HG03469 (cell line): ENCODE results near the gene PRPF8.

Experiments used
- ATAC-seq: cut with Tn5 transposase; IDR thresholded peaks from one replicate; pipeline ENCODE4 v1.9.1; 2021; ENCODE audit warnings: mild to moderate bottlenecking, moderate library complexity, moderate number of reproducible peaks; ENCODE audit not compliant: unreplicated experiment

PRPF8 gene

DNA sequence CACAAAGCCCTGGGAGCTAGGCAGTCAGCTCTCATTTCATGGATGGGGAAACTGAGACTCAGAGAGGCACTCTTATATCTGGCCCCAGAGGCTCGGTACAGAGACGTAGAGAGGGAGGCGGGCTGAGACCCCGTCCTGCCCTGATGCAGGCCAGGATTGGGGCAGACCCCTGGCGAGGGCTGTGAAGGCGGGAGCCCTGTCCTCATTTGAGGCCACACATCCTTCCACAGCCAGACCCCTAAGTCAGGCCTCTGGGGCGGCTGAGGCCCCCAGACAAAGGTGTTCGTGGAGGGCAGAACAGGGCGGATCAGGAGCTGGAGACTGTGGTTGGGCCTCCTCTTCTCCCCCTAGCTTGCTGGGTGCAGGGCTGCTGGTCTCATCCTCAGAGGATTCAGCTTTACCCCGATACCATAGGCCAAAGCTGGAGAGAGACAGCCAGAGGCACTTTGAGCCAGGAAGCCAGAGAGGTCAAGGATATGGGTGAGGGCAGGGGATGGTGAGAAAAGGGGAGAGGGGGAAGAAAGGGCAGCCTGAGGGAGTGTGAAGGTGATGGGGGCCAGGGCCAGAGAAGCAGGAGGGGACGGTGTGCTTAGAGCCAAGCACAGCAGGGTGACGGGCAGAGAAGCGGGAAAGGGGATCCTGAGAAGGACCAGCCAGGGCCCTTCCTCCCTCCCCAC, 38.3 kb downstream of the PRPF8 start:
- no peak for ATAC-seq

DNA sequence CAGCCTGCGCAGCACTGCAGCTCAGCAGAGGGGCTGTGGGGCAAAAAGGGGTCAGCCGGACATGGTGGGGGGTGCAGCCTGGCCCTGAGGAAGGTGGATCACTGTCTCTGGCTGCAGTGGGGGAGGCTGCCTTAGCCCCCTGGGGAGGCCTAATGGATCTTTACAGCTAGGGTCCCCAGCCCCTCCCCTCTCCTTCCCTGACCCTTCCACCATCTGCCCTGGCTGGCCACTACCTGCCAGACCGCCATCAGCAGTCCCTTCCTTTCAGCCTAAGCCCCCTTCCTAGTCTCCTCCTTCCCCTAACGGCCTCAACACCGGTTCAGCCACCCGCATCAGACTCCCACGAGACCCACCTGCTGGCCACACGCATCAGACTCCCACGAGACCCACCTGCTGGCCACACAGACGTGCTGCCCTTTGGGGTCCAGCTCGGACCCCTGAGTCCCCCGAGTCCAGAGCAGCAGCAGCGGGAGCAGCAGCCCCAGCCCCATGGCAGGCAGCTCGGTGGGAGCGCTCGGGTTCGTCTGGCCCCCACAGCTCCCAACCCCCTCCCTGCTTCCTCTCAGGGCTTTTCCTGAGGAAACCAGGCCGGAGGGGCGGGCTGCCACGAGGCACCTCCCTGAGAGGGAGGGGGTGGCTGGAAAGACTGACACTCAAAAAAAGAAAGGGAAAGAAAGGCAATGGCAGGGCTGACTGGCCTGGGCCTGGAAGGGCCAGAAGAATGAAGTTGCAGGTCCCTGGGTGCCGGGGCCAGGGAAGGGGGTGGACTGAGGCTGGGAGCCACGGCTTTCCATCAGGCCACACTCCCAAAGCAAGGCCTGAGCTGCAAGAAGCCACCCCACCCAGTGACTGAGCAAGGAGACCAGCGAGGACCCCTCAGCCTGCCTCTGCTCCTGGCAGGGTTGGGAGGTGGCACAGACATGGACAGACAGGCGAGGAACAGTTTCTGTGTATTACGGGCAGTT, 39.2 kb downstream of the PRPF8 start, which contains the start of gene SCARF1:
Gene SCARF1, minus strand, starts transcription at position 526 of the 965 bp plus-strand sequence. Its CDS starts 35 bp downstream, at position 491.
- ATAC-seq = no peak

DNA sequence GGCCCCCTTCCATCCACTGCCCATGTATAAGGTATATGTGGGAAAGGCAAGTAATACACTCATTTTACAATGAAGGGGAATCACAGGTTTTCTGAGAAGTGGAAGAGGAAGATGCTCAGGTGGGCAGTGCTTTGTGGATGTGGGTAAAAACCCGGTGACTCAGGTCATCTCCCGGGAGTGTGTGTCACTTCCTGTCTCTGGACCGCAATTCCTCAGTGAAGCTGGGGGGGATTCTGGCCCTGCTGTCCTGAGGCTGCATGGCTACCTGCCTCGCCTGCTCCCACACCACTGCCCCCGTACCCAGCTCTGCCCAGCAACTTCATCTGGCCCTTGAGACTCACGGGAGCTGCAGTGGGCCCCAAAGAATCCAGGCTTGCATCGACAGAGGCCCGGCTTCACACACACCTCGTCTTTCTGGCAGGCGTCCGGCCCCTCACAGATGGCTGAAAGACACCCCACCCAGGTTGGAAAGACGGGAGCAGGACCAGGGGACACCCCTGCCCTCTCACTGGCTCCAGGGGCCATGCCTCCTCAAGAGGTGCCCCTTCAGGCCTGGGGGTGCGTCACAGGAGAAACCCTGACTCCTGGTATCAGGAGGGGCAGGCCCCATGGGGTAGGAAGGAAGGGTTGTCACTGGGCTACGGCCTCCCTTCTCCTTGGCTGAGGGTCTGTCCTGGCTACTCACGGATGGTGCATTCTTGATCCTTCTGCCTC, 40.0 kb downstream of the PRPF8 start:
- no peak for ATAC-seq

DNA sequence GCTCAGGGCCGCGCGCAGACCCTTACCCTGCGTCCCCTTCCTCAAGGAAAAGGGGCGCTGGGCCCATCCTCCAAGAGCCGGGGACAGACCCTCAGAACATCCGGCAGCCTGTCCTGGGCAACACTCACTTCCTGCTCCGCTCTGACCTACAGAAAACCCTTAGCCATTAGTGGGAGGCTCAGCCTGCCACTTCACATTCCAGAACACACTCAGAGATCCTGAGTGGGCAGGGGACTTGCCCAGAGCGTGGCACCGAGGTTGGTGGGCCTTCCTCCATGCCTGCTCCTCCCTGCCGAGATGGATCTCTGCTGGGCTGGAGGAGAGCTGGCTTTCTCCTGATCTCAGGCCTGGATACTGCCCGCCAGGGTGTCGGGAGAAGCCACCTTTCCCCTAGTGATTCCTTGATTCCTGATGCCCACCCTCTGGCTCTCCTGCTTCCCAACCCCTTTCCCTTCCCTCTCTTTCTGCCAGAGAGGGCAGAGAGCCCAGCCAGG, 40.6 kb downstream of the PRPF8 start:
- no peak for ATAC-seq

DNA sequence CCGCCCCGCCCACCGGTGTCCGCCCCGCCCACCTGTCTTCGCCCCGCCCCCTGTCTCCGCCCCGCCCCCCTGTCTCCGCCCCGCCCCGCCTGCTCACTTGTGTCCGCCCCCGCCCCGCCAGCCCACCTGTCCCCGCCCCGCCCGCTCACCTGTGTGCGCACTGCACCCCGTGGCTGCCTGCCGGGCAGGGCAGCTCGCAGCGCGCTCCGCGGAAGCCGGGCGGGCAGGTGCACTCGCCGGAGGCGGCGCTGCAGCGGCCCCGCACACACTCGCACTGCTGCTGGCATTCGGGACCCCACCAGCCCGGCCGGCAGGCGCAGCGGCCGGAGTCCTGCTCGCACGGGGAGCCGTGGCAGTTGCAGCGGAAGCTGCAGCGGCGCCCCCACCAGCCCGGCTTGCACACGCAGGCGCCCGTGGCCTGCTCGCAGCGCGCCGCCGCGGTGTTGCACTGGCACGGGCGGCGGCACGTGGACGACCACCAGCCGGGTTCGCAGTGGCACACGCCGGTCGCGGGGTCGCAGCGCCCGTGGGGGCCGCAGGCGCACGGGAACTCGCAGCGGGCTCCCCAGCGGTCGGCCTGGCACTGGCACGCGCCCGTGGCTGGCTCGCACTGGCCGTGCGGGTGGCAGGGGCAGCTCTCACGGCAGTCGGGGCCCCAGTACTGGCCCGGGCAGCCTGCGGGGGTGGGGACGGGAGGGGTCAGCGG, 41.2 kb downstream of the PRPF8 start:
- no peak for ATAC-seq

DNA sequence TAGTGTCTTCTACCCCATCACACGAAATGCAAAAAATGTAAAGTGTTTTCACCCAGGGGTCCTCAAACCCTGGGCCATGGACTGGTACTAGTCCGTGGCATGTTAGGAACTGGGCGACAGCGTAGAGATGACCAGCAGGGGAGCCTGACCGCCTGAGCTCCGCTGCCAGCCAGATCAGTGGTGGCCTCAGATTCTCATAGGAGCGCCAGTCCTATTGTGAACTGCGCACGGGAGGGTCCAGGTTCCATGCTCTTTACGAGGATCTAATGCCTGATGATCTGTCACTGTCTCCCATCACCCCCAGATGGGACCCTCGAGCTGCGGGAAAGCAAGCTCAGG, 43.6 kb downstream of the PRPF8 start:
- no peak for ATAC-seq

DNA sequence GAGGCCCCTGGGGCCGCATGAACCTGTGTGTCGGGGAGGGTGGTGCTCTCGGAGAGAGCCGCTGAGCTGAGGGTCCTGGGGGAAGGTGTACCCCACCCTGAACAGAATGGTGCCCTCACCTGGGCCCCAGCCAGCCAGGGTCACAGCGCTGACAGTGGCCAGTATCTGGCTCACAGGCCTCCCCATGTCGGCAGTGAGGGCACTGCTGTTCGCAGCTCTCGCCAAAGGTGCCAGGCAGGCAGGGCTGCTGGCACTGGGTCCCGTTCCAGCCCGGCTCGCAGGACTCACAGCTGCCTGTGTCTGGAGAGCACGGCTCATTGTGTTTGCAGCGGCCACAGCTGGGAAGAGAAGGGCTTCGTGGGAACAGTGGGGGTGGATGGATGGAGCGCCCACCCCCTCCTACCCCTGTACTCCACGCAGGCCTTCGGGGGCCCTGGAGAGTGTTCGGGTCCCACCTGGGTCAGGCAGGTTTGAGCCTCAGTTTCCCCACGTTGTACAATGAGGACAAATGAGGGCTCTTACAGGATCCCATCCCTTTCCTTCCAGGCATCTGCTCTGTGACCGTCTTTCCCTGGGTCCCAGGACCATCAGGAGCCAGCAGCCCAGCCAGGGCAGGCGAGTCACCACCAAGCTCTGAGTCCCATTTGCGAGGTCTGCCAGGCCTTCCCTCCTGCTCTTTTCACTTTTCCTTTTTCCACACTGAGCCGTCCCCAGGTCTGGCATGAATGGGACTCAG, 44.2 kb downstream of the PRPF8 start:
- no peak for ATAC-seq

DNA sequence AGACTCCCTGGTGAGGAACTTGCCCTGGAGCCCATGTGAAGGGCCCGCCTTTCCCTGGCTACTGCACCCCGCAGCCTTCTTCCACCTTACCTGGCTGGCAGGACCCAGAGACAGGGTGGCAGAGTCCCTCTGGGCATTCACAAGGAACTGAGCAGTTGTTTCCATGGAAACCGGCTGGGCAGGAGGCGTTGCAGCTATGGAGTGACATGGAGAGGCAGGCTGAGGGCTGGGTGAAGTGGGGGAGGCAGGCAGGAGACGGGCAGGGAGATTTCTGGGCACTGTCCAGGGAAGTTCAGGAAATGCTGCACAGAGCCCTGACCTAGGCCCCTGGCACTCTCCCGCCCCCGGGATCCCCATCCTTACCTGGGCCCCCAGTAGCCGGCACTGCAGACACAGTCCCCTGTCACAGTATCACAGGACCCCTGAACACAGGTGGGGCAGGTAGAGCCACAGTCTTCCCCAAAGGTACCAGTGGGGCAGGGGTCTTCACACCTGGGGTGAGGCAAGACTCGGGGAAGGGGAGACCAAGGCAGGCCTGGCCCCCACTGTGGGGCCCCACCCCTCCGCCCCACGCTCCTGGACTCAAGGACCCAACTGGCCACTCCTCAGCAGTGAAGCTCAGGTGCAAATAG, 45.0 kb downstream of the PRPF8 start:
- no peak for ATAC-seq

DNA sequence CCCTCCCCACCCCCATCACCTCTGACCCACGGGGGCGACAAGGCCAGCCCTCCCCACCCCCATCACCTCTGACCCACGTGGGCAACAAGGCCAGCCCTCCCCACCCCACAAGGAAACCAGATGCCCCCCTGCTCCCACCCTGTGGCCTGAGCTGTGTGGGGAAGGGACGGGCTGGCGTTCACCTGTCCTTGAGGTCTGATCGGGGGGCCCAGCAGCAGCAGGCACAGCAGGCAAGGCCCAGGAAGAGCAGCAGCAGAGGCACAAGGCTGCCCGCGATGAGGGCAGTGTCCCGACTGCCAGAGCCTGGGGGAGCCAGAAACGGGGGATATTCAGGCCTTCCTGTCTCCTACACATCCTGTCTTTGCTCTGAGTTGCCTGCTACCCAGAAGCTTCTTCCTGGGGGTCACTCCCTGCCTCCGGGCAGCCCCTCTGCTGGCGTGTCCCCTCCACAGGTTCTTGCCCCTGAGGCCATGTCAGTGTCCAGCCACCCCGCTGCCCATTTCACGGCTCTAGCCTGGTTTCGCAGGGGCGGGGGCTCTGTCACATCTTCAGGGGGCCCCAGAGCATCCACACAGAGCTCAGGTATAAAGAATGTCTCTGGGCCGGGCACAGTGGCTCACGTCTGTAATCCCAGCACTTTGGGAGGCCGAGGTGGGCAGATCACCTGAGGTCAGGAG, 45.9 kb downstream of the PRPF8 start:
- ATAC-seq = no peak

DNA sequence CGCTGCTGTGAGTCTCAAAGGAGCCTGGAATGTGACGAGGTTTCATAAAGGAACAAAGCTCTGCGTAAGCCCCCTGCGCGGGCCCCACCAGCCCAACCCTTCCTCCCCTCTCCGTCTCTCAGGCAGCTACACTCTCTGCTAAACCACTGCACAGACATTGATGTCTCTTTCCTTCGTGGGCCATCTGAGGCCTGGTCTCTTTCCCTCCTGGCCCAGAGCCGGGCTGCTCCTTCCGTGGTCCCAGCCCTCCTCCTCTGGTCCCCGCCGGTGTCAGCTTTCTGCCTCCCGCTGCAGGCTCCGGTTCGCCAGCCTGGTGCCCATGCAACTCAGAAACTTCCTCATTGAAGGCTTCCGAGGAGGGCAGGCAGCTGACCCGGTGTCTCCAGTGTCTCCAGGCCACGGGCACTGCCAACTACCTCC, 46.5 kb downstream of the PRPF8 start:
- no peak for ATAC-seq

DNA sequence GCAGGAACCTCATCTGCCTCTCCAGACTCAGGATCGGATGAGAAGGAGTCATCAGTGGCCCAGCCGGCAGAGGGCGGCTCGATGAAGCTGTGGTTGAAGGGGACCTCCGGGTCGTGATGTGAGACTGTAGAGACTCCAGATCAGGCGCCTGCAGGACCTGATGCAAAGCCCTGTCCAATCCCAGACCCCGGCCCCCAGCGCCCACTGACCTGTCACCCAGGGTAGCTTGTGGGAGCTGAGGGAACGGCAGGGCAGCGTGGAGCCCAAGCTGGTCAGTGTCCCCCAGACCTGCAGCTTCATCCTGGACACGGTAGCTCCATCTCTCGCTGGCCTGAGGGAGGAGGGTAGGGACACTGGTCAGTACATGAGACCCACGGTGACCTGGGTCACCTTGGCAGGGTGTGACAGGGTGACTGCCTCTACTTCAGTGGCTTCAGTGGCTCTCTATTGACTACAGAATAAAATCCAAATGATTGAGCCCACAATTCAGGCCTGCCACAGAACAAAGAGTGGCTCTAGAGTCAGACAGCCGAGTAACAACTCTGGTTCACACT, 47.9 kb downstream of the PRPF8 start:
- ATAC-seq = no peak

DNA sequence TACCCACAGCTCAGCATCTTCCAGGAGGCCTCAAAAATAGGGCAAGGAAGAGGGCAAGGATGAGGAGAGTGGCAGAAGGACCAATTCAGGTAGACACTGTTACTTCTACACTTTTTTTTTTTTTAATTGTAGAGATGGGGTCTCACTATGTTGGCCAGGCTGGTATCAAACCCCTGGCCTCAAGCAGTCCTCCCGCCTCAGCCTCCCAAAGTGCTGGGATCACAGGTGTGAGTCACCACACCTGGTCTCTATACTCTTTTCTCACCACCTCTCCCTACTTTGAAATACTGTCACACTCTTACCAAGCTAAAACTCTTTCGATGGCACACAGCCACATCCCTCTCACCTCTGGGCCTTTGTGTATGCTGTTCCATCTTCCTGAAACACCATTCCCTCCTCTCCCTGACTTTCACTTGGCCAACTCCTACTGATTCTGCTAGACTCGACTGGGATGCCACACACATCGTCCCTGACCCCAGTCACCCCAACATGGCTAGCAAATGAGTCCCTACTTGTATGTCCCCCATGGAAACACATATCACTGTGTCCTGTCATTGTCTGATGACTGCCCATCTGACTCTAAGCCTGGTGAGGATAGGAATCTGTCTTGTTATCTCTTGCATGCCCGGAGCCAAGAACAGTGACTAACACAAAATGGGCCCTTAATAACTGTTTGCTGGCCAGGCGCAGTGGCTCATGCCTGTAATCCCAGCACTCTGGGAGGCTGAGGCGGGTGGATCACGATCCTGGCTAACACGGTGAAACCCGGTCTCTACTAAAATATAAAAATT, 48.8 kb downstream of the PRPF8 start:
- ATAC-seq = no peak

DNA sequence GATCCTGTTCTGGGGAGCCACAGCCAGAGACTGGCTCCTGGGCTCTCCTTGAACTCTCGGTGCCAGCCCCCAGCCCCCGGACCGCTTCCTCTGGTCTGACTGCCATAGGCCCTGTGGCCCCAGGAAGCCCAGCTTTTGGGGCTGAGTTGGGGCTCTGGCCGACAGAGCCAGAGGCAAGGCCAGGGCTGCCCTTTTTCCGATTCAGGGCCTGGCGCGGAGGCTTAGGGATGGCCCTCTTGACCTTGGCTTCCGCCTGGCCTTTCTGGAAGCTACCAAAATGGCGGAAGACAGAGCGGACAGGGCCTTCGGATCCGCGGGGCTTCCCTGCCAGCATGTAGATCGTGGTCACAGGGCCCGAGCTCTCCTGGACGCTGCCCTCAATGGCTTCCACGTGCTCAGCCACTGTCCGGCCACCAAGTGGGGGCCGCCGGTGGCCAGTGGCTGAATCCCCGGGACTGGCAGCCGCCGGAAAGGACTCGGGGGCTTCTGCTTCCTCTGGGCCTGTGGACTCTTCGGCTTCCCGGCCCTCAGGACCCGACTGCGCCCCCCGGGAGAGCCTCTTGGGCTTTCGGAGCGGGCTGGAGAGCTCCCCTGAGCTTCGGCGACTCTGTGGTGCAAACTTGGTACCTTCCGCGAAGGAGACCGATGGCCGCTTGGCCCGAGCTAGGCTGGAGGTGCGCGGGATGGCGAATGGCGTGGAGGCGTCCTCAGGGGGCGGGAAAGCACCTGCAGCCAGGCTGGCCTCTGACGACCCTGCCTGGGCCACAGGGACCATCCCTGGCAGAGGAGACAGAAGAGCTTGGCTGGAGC, 49.6 kb downstream of the PRPF8 start:
- no peak for ATAC-seq

DNA sequence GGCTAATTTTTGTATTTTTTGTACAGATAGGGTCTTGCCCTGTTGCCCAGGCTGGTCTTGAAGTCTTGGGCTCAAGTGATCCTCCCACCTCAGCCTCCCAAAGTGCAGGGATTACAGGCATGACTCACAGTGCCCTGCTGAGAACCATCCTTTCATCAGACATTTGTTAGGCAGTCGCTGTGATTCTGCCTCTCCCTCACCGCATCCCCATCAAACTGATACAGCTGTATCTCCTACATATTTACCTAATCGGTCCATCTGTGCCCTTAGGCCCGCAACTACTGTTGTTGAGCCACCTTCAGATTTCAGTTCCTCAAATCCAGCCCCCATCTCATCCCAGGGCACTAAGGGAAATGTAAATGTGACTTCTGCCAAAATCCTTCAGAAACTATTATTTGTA, 54.0 kb downstream of the PRPF8 start:
- ATAC-seq = no peak

DNA sequence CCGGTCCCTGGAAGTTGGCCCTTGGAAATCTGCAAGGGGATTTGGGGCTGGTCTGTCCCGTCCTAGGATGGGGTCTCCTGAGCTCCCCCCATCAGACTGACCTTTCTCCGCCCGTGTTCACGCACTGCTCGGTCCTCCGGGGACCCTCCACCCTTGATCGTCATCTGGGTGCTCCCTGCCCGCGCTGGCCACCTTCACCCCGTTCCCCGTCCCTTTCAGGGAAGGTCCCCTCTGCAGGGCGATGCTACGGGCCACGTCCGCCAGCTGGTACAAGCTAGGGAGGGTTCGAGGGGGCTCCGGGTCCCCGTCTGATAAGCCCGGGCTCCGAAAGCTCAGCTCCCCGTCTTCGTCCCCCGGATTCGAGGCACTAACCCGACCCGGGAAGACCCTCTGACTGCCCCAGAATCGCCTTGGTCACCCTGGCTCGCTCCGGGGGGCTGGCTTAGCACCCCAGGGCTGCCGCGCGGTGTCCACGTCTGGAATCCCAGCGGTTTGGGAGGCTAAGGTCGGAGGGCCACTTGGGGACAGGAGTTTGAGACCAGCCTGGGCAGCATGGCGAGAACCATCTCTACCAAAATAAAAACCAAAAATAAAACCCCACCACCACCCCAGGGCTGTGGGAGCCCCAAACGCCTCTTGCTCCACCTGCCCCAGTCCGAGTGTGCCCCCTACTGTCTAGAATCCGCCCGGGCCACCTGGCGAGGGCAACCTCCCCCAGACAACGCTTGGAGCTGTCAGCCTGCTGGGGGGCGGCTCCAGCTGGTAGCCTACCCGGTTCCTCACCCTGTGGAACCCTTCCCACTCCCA, 55.0 kb downstream of the PRPF8 start:
- no peak for ATAC-seq

DNA sequence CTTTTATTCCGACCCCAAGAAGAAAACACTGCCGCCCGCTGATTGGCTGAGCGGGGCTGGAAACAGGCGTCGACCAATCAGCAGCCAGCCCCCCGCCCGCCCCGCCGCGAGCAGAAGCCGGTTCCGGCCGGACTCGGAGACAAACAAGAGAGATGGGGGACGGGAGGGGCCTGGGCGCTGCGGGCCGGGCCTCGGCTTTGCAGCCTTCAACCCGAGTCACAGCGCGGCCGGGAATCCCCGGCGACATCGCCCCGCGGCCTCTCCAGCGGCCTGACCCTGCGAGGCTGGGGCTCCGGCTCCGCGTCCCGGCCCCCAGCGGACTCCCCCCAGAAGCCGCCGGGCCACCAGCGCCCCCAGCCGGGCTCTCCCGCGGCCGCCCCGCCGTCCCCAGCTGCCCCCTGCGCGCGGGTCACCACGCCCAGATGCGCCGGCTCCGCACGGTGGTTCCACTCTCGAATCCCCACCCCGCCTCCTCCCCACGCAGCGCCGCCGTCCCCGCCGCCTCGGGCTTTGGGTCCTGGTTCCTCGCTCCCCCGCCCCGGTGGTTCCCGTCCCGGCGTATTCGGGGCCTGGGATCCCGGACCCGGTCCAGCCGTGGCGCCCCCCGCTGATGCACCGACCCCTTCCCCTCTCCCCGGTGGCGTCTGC, 55.7 kb downstream of the PRPF8 start:
- ATAC-seq = no peak
